Upper lobe of left lung (tissue), 4 donors: ENCODE data around the gene ZNF652.

Source experiments
- POLR2AphosphoS5 ChIP-seq, 2 donors: sonication (generic); formaldehyde crosslinking; IDR thresholded peaks; one replicate each; pipeline ENCODE4 v1.5.1; 2017; ENCODE audit warnings: antibody characterized with exemption in 2 of 2
- TF ChIP-seq, protein P1 (sequence below), 6 experiments: fragments of 450-650 bp in 4 of 6; fragments of 200-600 bp in 2 of 6; sonication (generic) in 2 of 6; IDR thresholded peaks; one replicate each; pipeline ENCODE4 v1.5.1; 2016 to 2019; ENCODE audit warnings: antibody characterized with exemption in 6 of 6

DNA sequence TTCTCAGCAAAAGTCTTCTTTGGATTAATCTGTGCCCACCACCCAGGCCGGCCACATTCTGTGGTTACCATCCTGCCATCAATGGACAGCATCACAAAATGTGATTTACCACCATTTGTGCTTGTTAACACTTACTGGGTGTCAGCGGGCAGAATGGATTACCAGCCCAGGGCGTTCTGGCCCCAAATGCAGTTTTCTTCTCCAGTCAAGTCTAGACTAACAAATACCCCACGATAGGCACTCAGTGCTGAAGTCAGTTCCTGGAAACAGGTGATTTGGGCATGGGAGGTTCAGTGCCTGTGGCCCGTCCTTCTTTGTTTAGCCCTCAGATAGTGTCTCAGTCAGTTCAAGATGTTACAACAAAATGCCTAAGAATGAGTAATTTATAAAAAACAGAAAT is 92.7 kb downstream of the ZNF652 start:
- no peak for TF ChIP-seq POLR2AphosphoS5 (IDR thresholded peaks at IDR 0.05)
- TF ChIP-seq, protein P1, sequence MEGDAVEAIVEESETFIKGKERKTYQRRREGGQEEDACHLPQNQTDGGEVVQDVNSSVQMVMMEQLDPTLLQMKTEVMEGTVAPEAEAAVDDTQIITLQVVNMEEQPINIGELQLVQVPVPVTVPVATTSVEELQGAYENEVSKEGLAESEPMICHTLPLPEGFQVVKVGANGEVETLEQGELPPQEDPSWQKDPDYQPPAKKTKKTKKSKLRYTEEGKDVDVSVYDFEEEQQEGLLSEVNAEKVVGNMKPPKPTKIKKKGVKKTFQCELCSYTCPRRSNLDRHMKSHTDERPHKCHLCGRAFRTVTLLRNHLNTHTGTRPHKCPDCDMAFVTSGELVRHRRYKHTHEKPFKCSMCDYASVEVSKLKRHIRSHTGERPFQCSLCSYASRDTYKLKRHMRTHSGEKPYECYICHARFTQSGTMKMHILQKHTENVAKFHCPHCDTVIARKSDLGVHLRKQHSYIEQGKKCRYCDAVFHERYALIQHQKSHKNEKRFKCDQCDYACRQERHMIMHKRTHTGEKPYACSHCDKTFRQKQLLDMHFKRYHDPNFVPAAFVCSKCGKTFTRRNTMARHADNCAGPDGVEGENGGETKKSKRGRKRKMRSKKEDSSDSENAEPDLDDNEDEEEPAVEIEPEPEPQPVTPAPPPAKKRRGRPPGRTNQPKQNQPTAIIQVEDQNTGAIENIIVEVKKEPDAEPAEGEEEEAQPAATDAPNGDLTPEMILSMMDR (IDR thresholded peaks at IDR 0.05), result no peak
